OCI-LY3 (cell line): Measurements from ENCODE around the gene ZC3H7A.

Source experiments
- CTCF ChIP-seq: fragments of 200-600, 300-600 bp; sonication (generic); IDR thresholded peaks from 2 replicates; pipeline ENCODE4 v1.5.1; 2014; ENCODE audit warnings: antibody characterized with exemption, low read length, low read depth
- EZH2phosphoT487 ChIP-seq: fragments of 200-600 bp; shearing (Covaris generic); IDR thresholded peaks from 2 replicates; pipeline ENCODE4 v1.6.1; 2018; ENCODE audit warnings: antibody characterized with exemption, mixed run types, low read depth

- no peak for TF ChIP-seq EZH2phosphoT487
- no peak for TF ChIP-seq CTCF
These were observed 75.1 kb downstream of the ZC3H7A start for GRCh38 chr16:11721781-11722467.
